ENCODE results near the gene MEDAG. TPM values are rescaled to one million over a fixed set of nuclear protein-coding genes. Genes with fewer than 3 reads are reported as not detected.

The MEDAG gene
- total and polyA plus RNA-seq, 11 donors: 3.8 to 41.9 (median 8.0) TPM

GRCh38 chr13:30866677-30867076 lies 39.4 kb upstream of the MEDAG start:
- Histone ChIP-seq H3K36me3 (no peaks in the 10 kb centered on the region), H3K4me3 (no peak overlapping the region), H3K27me3 (no peaks in the 10 kb centered on the region), H3K27ac (no peak overlapping the region), H3K9me3 (no peaks in the 10 kb centered on the region), H3K4me1 (peaks cover 0 to 47% (median 17%) of the 10 kb centered on the region in 12 donors)
- DNase-seq (no peak), ATAC-seq (no peak)
- TF ChIP-seq POLR2A (IDR thresholded peaks at IDR 0.05): no peak
- TF ChIP-seq, protein P1, sequence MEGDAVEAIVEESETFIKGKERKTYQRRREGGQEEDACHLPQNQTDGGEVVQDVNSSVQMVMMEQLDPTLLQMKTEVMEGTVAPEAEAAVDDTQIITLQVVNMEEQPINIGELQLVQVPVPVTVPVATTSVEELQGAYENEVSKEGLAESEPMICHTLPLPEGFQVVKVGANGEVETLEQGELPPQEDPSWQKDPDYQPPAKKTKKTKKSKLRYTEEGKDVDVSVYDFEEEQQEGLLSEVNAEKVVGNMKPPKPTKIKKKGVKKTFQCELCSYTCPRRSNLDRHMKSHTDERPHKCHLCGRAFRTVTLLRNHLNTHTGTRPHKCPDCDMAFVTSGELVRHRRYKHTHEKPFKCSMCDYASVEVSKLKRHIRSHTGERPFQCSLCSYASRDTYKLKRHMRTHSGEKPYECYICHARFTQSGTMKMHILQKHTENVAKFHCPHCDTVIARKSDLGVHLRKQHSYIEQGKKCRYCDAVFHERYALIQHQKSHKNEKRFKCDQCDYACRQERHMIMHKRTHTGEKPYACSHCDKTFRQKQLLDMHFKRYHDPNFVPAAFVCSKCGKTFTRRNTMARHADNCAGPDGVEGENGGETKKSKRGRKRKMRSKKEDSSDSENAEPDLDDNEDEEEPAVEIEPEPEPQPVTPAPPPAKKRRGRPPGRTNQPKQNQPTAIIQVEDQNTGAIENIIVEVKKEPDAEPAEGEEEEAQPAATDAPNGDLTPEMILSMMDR (IDR thresholded peaks at IDR 0.05): no peak
- 62 to 69% (median 68%) methylated on average over 4 of the region's 4 CpGs for WGBS, 4 donors
- intact Hi-C loops (cut with DNase I): loop anchor here in 9 of 10 donors (5.0 to 10.0 kb wide), 13 partner anchors 41 to 734 kb away; partner anchors contain the start of genes HMGB1 (in 1 of the 9) and MEDAG (in 1 of the 9)

GRCh38 chr13:30867089-30867669 lies 38.9 kb upstream of the MEDAG start:
- Histone ChIP-seq H3K27me3 (no peaks in the 10 kb centered on the region), H3K36me3 (no peaks in the 10 kb centered on the region), H3K27ac (no peak overlapping the region), H3K4me1 (peaks cover 0 to 48% (median 17%) of the 10 kb centered on the region in 12 donors), H3K4me3 (no peak overlapping the region), H3K9me3 (no peaks in the 10 kb centered on the region)
- ATAC-seq: no peak
- 68 to 79% (median 73%) methylated on average over 3 of the region's 3 CpGs for WGBS, 4 donors
- DNase-seq: no peak
- intact Hi-C loops (cut with DNase I): loop anchor here in 9 of 10 donors (5.0 to 10.0 kb wide), 13 partner anchors 40 to 735 kb away; partner anchors contain the start of genes HMGB1 (in 1 of the 9) and MEDAG (in 1 of the 9)
- TF ChIP-seq, protein P1 (IDR thresholded peaks at IDR 0.05): no peak
- TF ChIP-seq POLR2A (IDR thresholded peaks at IDR 0.05): no peak

DNA sequence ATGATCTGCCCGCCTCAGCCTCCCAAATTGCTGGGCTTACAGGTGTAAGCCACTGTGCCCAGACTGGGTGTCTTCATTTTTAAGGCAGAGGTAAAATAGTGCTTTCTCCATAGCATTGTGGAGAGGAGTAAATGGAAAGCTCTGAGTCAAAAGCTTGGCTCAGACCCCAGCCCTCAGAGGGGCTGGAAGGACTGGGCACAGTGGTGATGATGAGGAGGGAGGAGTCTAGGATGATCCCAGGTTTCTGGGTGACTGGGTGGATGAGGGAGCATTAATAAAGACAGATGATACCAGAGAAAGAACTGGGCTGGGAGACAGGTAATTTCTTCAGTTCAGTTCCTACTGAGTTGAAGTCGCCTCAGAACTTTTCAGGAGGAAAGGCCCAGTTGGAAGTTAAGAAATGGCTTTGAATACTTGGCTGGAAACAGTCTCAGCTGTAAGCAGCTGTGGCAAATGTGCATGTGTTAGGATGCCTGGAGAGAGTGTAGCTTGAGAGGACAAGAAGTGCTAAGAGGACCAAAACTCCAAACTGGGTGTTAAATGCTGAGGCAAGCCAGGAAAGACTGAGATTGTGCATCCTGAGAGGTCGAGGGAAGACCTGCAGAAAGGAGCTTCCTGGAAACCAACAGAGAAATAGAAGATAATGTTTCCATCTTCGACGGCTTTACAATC lies 37.1 kb upstream of the MEDAG start:
- WGBS, 4 donors: 64 to 75% (median 70%) methylated on average over 4 to 5 of the region's 5 CpGs
- DNase-seq (no peak), ATAC-seq (peak in 1 of 4 donors; percentile 9)
- TF ChIP-seq POLR2A (IDR thresholded peaks at IDR 0.05): no peak
- TF ChIP-seq, protein P1 (IDR thresholded peaks at IDR 0.05): no peak
- Histone ChIP-seq H3K4me1 (peaks cover 0 to 48% (median 14%) of the 10 kb centered on the region in 12 donors), H3K27ac (peak overlapping the region in 10 of 12 donors; percentile 10 to 77 (median 64)), H3K27me3 (no peaks in the 10 kb centered on the region), H3K36me3 (no peaks in the 10 kb centered on the region), H3K4me3 (peak overlapping the region in 1 of 12 donors; percentile 3), H3K9me3 (no peaks in the 10 kb centered on the region)
- intact Hi-C loops (cut with DNase I): loop anchor here in 9 of 10 donors (5.0 to 10.0 kb wide), 13 partner anchors 38 to 737 kb away; partner anchors contain the start of genes HMGB1 (in 1 of the 9) and MEDAG (in 1 of the 9)

GRCh38 chr13:30869491-30869890 lies 36.6 kb upstream of the MEDAG start:
- intact Hi-C loops (cut with DNase I): loop anchor here in 9 of 10 donors (5.0 to 10.0 kb wide), 13 partner anchors 38 to 737 kb away; partner anchors contain the start of genes HMGB1 (in 1 of the 9) and MEDAG (in 1 of the 9)
- no peaks in the 10 kb centered on the region for H3K9me3 ChIP-seq
- ATAC-seq (peak in 2 of 4 donors; percentile 18 to 29), DNase-seq (peak in 2 of 5 donors; percentile 47 to 49)
- H3K4me3 ChIP-seq: peak overlapping the region in 2 of 12 donors; percentile 3 to 7
- 47 to 61% (median 53%) methylated on average over 7 of the region's 7 CpGs for WGBS, 4 donors
- no peaks in the 10 kb centered on the region for H3K27me3 ChIP-seq
- H3K4me1 ChIP-seq: peaks cover 0 to 44% (median 14%) of the 10 kb centered on the region in 12 donors
- TF ChIP-seq, protein P1 (IDR thresholded peaks at IDR 0.05): no peak
- no peak for TF ChIP-seq POLR2A (IDR thresholded peaks at IDR 0.05)
- H3K36me3 ChIP-seq: no peaks in the 10 kb centered on the region
- H3K27ac ChIP-seq: peak overlapping the region; percentile 21 to 77 (median 60)
